ENCODE measurements around the gene NUDT15. TPM values are rescaled to one million over a fixed set of nuclear protein-coding genes. Genes with fewer than 3 reads are reported as not detected.

NUDT15 gene
- total and polyA plus RNA-seq, 4 donors = 5.7 to 13.4 (median 8.2) TPM

Other genes starting within 250 kb of the NUDT15 start
- gene SUCLA2, start 36.5 kb upstream of the NUDT15 start, total RNA-seq = 10 to 100 TPM; 36.3 to 42.0 TPM
- gene SUCLA2, start 36.5 kb upstream of the NUDT15 start, polyA plus RNA-seq = 10 to 100 TPM; 33.7 to 38.3 TPM
- gene MED4, start 57.4 kb downstream of the NUDT15 start, total RNA-seq = 10 to 100 TPM; 46.1 to 46.9 TPM
- 10 to 100 TPM; 55.2 to 55.3 TPM for gene MED4, start 57.4 kb downstream of the NUDT15 start, polyA plus RNA-seq
- 100 to 1,000 TPM; 549 to 771 TPM for gene ITM2B, start 195.5 kb downstream of the NUDT15 start, total RNA-seq
- gene ITM2B, start 195.5 kb downstream of the NUDT15 start, polyA plus RNA-seq = 100 to 1,000 TPM; 371 to 929 TPM

Data from aorta (tissue), 4 donors.